SK-N-SH treated with all-trans-retinoic acid at 6 μM for 48 hours (cell line): ENCODE results near the gene FIGLA.

Experiments used
- ATAC-seq: fragments of 200-7000 bp; cut with Tn5 transposase; 3 replicates; pipeline ENCODE4 v1.9.1; 2020; ENCODE audit warnings: mild to moderate bottlenecking, moderate library complexity
- BACH2 ChIP-seq: fragments of 250-450 bp; sonication (Bioruptor Pico); IDR thresholded peaks from 2 replicates; pipeline ENCODE4 v1.9.0; 2021; ENCODE audit warnings: mild to moderate bottlenecking, borderline replicate concordance
- CREB5 ChIP-seq: fragments of 250-450 bp; sonication (Bioruptor Pico); IDR thresholded peaks from 2 replicates; pipeline ENCODE4 v1.5.1; 2020; ENCODE audit warnings: low read depth, mild to moderate bottlenecking, moderate library complexity
- CSDC2 ChIP-seq: fragments of 250-450 bp; sonication (Bioruptor Pico); IDR thresholded peaks from 2 replicates; pipeline ENCODE4 v1.5.0; 2020; ENCODE audit warnings: mild to moderate bottlenecking, moderate library complexity
- ESRRG ChIP-seq: fragments of 250-450 bp; sonication (Bioruptor Pico); IDR thresholded peaks from 2 replicates; pipeline ENCODE4 v1.6.1; 2021; ENCODE audit warnings: mild to moderate bottlenecking
- GLIS3 ChIP-seq: fragments of 250-450 bp; sonication (Bioruptor Pico); IDR thresholded peaks from 2 replicates; pipeline ENCODE4 v1.5.0; 2020; ENCODE audit warnings: mild to moderate bottlenecking, moderate library complexity
- ISL1 ChIP-seq: fragments of 250-450 bp; sonication (Bioruptor Pico); IDR thresholded peaks from 2 replicates; pipeline ENCODE4 v2.1.2; 2022; ENCODE audit warnings: mild to moderate bottlenecking, moderate library complexity
- OSR1 ChIP-seq: fragments of 250-450 bp; sonication (Bioruptor Pico); IDR thresholded peaks from 2 replicates; pipeline ENCODE4 v1.8.0; 2022; ENCODE audit warnings: moderate library complexity, mild to moderate bottlenecking, inconsistent platforms
- POU6F1 ChIP-seq: fragments of 250-450 bp; sonication (Bioruptor Pico); IDR thresholded peaks from 2 replicates; pipeline ENCODE4 v1.8.0; 2021; ENCODE audit warnings: low read depth, mild to moderate bottlenecking, moderate library complexity, borderline replicate concordance
- PPARA ChIP-seq: fragments of 250-450 bp; sonication (Bioruptor Pico); IDR thresholded peaks from 2 replicates; pipeline ENCODE4 v1.5.0; 2020; ENCODE audit warnings: mild to moderate bottlenecking, borderline replicate concordance
- RARB ChIP-seq: fragments of 250-450 bp; sonication (Bioruptor Pico); IDR thresholded peaks from 2 replicates; pipeline ENCODE4 v1.8.0; 2021; ENCODE audit warnings: mild to moderate bottlenecking, moderate library complexity
- SNAI2 ChIP-seq: fragments of 250-450 bp; sonication (Bioruptor Pico); IDR thresholded peaks from 2 replicates; pipeline ENCODE4 v1.5.0; 2020; ENCODE audit warnings: mild to moderate bottlenecking, moderate library complexity
- TCF4 ChIP-seq: fragments of 250-450 bp; sonication (Bioruptor Pico); IDR thresholded peaks from 2 replicates; pipeline ENCODE4 v1.8.0; 2021; ENCODE audit warnings: mild to moderate bottlenecking, moderate library complexity, borderline replicate concordance
- TOX ChIP-seq: fragments of 250-450 bp; sonication (Bioruptor Pico); IDR thresholded peaks from 2 replicates; pipeline ENCODE4 v1.8.0; 2021; ENCODE audit warnings: mild to moderate bottlenecking, moderate library complexity, borderline replicate concordance
- TSHZ2 ChIP-seq: fragments of 250-450 bp; sonication (Bioruptor Pico); IDR thresholded peaks from 2 replicates; pipeline ENCODE4 v1.5.0; 2020; ENCODE audit warnings: mild to moderate bottlenecking, moderate library complexity
- ZC3H10 ChIP-seq: fragments of 250-450 bp; sonication (Bioruptor Pico); IDR thresholded peaks from 2 replicates; pipeline ENCODE4 v1.5.1; 2021; ENCODE audit warnings: mild to moderate bottlenecking, moderate library complexity
- ZFP3 ChIP-seq: fragments of 250-450 bp; sonication (Bioruptor Pico); IDR thresholded peaks from 2 replicates; pipeline ENCODE4 v1.5.0; 2020; ENCODE audit warnings: mild to moderate bottlenecking, moderate library complexity
- ZFP30 ChIP-seq: fragments of 450-650 bp; formaldehyde crosslinking; IDR thresholded peaks from 2 replicates; pipeline ENCODE4 v1.5.0; 2022; ENCODE audit warnings: mild to moderate bottlenecking, moderate library complexity
- ZNF565 ChIP-seq: fragments of 450-650 bp; formaldehyde crosslinking; conservative IDR thresholded peaks from 2 replicates; pipeline ENCODE4 v1.5.0; 2020; ENCODE audit warnings: low read depth, mild to moderate bottlenecking, moderate library complexity
- ZNF70 ChIP-seq: fragments of 450-650 bp; formaldehyde crosslinking; IDR thresholded peaks from 2 replicates; pipeline ENCODE4 v1.5.0; 2020; ENCODE audit warnings: mild to moderate bottlenecking, moderate library complexity
- ZNF8 ChIP-seq: fragments of 450-650 bp; formaldehyde crosslinking; IDR thresholded peaks from 2 replicates; pipeline ENCODE4 v1.5.0; 2020; ENCODE audit warnings: mild to moderate bottlenecking, moderate library complexity
- TF ChIP-seq, protein P1 (sequence below): fragments of 250-450 bp; sonication (Bioruptor Pico); IDR thresholded peaks from 2 replicates; pipeline ENCODE4 v1.5.1; 2021; ENCODE audit warnings: mild to moderate bottlenecking, moderate library complexity
- TF ChIP-seq, protein P2 (sequence below): fragments of 250-450 bp; sonication (Bioruptor Pico); IDR thresholded peaks from 2 replicates; pipeline ENCODE4 v1.8.0; 2020; ENCODE audit warnings: mild to moderate bottlenecking, moderate library complexity, borderline replicate concordance

Gene FIGLA

DNA sequence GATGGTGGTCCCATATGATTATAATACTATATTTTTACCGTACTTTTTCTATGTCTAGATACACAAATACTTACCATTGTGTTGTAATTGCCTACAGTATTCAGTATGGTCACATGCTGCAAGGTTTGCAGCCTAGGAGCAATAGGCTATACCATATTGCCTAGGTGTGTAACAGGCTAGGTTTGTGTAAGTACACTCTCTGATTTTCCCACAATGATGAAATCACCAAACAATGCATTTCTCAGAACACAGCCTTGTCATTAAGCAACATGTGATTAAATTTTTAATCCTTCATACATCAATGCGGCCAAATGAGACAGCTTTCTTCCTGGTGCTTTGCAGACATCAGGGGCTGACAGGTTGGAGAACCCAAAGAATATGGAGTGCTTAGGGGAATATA lies 59.7 kb downstream of the FIGLA start:
- TF ChIP-seq CSDC2 (CRISPR knock-in tag) (no peak), ISL1 (CRISPR knock-in tag) (no peak), OSR1 (CRISPR knock-in tag) (no peak), ESRRG (CRISPR knock-in tag) (no peak), TOX (no peak), ZFP3 (CRISPR knock-in tag) (no peak), PPARA (CRISPR knock-in tag) (no peak)
- no peak for ATAC-seq

GRCh38 chr2:70729647-70730046 lies 60.8 kb downstream of the FIGLA start:
- TF ChIP-seq ZNF70 (CRISPR knock-in tag) (no peak), TCF4 (no peak), ZC3H10 (CRISPR knock-in tag) (no peak), TOX (no peak), ZNF565 (no peak), TSHZ2 (CRISPR knock-in tag) (no peak), CREB5 (CRISPR knock-in tag) (no peak), ZFP3 (CRISPR knock-in tag) (no peak), BACH2 (CRISPR knock-in tag) (no peak), OSR1 (CRISPR knock-in tag) (no peak), ZFP30 (CRISPR knock-in tag) (no peak), ISL1 (CRISPR knock-in tag) (no peak), CSDC2 (CRISPR knock-in tag) (no peak), SNAI2 (CRISPR knock-in tag) (no peak), POU6F1 (no peak), ZNF8 (CRISPR knock-in tag) (no peak), GLIS3 (CRISPR knock-in tag) (no peak)
- TF ChIP-seq, protein P1, sequence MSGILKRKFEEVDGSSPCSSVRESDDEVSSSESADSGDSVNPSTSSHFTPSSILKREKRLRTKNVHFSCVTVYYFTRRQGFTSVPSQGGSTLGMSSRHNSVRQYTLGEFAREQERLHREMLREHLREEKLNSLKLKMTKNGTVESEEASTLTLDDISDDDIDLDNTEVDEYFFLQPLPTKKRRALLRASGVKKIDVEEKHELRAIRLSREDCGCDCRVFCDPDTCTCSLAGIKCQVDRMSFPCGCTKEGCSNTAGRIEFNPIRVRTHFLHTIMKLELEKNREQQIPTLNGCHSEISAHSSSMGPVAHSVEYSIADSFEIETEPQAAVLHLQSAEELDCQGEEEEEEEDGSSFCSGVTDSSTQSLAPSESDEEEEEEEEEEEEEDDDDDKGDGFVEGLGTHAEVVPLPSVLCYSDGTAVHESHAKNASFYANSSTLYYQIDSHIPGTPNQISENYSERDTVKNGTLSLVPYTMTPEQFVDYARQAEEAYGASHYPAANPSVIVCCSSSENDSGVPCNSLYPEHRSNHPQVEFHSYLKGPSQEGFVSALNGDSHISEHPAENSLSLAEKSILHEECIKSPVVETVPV (CRISPR knock-in tag): no peak
- TF ChIP-seq, protein P2, sequence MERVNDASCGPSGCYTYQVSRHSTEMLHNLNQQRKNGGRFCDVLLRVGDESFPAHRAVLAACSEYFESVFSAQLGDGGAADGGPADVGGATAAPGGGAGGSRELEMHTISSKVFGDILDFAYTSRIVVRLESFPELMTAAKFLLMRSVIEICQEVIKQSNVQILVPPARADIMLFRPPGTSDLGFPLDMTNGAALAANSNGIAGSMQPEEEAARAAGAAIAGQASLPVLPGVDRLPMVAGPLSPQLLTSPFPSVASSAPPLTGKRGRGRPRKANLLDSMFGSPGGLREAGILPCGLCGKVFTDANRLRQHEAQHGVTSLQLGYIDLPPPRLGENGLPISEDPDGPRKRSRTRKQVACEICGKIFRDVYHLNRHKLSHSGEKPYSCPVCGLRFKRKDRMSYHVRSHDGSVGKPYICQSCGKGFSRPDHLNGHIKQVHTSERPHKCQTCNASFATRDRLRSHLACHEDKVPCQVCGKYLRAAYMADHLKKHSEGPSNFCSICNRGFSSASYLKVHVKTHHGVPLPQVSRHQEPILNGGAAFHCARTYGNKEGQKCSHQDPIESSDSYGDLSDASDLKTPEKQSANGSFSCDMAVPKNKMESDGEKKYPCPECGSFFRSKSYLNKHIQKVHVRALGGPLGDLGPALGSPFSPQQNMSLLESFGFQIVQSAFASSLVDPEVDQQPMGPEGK (CRISPR knock-in tag): no peak
- ATAC-seq: no peak

GRCh38 chr2:70728128-70728527 lies 62.3 kb downstream of the FIGLA start:
- ATAC-seq: no peak
- TF ChIP-seq ZFP30 (CRISPR knock-in tag) (no peak), RARB (no peak), ESRRG (CRISPR knock-in tag) (no peak), ZFP3 (CRISPR knock-in tag) (no peak), ZNF70 (CRISPR knock-in tag) (no peak), ISL1 (CRISPR knock-in tag) (no peak), POU6F1 (no peak), ZNF565 (no peak), PPARA (CRISPR knock-in tag) (no peak), ZNF8 (CRISPR knock-in tag) (no peak), GLIS3 (CRISPR knock-in tag) (no peak), TCF4 (no peak), TSHZ2 (CRISPR knock-in tag) (no peak), ZC3H10 (CRISPR knock-in tag) (no peak)
- TF ChIP-seq, protein P2 (CRISPR knock-in tag): no peak
